ENCODE data around the gene CLEC4C. TPM values are rescaled to one million over a fixed set of nuclear protein-coding genes. Genes with fewer than 3 reads are reported as not detected.
"Not testable (repeated sequence)": the region's sequence is repeated elsewhere in the genome, so short reads cannot be mapped to it uniquely, and the experiment has no call there.

The CLEC4C gene
- total RNA-seq (not detected), polyA plus RNA-seq (not detected)
- long read RNA-seq, donor 1: 0 reads
- long read RNA-seq, donor 2: 0 reads
- long read RNA-seq, donor 3: 0 reads
- long read RNA-seq, donor 4: 0 reads

GRCh38 chr12:7747246-7747645, at the start of gene CLEC4C:
TSS of gene CLEC4C (minus strand) at chr12:7747375. CDS start at chr12:7747348, 27 bp downstream.
- no peaks in the 10 kb centered on the region for H3K4me1 ChIP-seq (ENCODE audit: control insufficient read depth, insufficient read depth, low read length)
- intact Hi-C loops (cut with DNase I): no loop called here
- no peak for DNase-seq
- H3K4me3 ChIP-seq (ENCODE audit: low read length): no peak within 1 kb of the TSS
- ATAC-seq: no peak
- no peaks in the 10 kb centered on the region for H3K9me3 ChIP-seq (ENCODE audit: control insufficient read depth, low read length)
- no peak within 1 kb of the TSS for H3K27ac ChIP-seq (ENCODE audit: low read length)
- 73% methylated on average over 5 of the region's 5 CpGs for WGBS
- no peaks in the 10 kb centered on the region for H3K27me3 ChIP-seq (ENCODE audit: control insufficient read depth, insufficient read depth)

- no peaks in the 10 kb centered on the region for H3K4me1 ChIP-seq (ENCODE audit: control insufficient read depth, insufficient read depth, low read length)
- no peak overlapping the region for H3K4me3 ChIP-seq (ENCODE audit: low read length)
- 51% methylated on average over 3 of the region's 3 CpGs for WGBS
- DNase-seq (no peak), ATAC-seq (no peak)
- H3K27ac ChIP-seq (ENCODE audit: low read length): no peak overlapping the region
- intact Hi-C loops (cut with DNase I): no loop called here
- H3K9me3 ChIP-seq (ENCODE audit: control insufficient read depth, low read length): no peaks in the 10 kb centered on the region
- H3K27me3 ChIP-seq (ENCODE audit: control insufficient read depth, insufficient read depth): no peaks in the 10 kb centered on the region
Observed at GRCh38 chr12:7793211-7793610, 46.0 kb upstream of the CLEC4C start.

GRCh38 chr12:7788884-7789528, 41.8 kb upstream of the CLEC4C start, which contains the start of gene NANOG:
TSS of gene NANOG (plus strand) at chr12:7789402. CDS start at chr12:7789615, 213 bp downstream.
- H3K27ac ChIP-seq (ENCODE audit: low read length); H3K27me3 ChIP-seq (ENCODE audit: control insufficient read depth, insufficient read depth); ATAC-seq; H3K4me1 ChIP-seq (ENCODE audit: control insufficient read depth, insufficient read depth, low read length); H3K4me3 ChIP-seq (ENCODE audit: low read length); DNase-seq; H3K9me3 ChIP-seq (ENCODE audit: control insufficient read depth, low read length); intact Hi-C loops (cut with DNase I): not testable (repeated sequence)
- WGBS: 65% methylated on average over 13 of the region's 13 CpGs

- H3K4me3 ChIP-seq (ENCODE audit: low read length): no peak overlapping the region
- DNase-seq (no peak), ATAC-seq (no peak)
- H3K4me1 ChIP-seq (ENCODE audit: control insufficient read depth, insufficient read depth, low read length): no peaks in the 10 kb centered on the region
- 27% methylated on average over 4 of the region's 4 CpGs for WGBS
- H3K27ac ChIP-seq (ENCODE audit: low read length): no peak overlapping the region
- intact Hi-C loops (cut with DNase I): no loop called here
- H3K9me3 ChIP-seq (ENCODE audit: control insufficient read depth, low read length): no peaks in the 10 kb centered on the region
- H3K27me3 ChIP-seq (ENCODE audit: control insufficient read depth, insufficient read depth): no peaks in the 10 kb centered on the region
Observed at GRCh38 chr12:7788294-7788660, 41.1 kb upstream of the CLEC4C start.

- Histone ChIP-seq H3K4me3 (ENCODE audit: low read length) (no peak overlapping the region), H3K27ac (ENCODE audit: low read length) (no peak overlapping the region), H3K9me3 (ENCODE audit: control insufficient read depth, low read length) (no peaks in the 10 kb centered on the region), H3K27me3 (ENCODE audit: control insufficient read depth, insufficient read depth) (no peaks in the 10 kb centered on the region), H3K4me1 (ENCODE audit: control insufficient read depth, insufficient read depth, low read length) (no peaks in the 10 kb centered on the region)
- ATAC-seq: no peak
- DNase-seq: no peak
- 28% methylated on average over 13 of the region's 13 CpGs for WGBS
- intact Hi-C loops (cut with DNase I): no loop called here
Observed at GRCh38 chr12:7787574-7788293, 40.6 kb upstream of the CLEC4C start.

GRCh38 chr12:7784701-7785100, 37.5 kb upstream of the CLEC4C start:
- DNase-seq (no peak), ATAC-seq (no peak)
- intact Hi-C loops (cut with DNase I): no loop called here
- no peak overlapping the region for H3K4me3 ChIP-seq (ENCODE audit: low read length)
- no peaks in the 10 kb centered on the region for H3K9me3 ChIP-seq (ENCODE audit: control insufficient read depth, low read length)
- no peaks in the 10 kb centered on the region for H3K4me1 ChIP-seq (ENCODE audit: control insufficient read depth, insufficient read depth, low read length)
- H3K27me3 ChIP-seq (ENCODE audit: control insufficient read depth, insufficient read depth): no peaks in the 10 kb centered on the region
- WGBS: 61% methylated on average over 2 of the region's 2 CpGs
- H3K27ac ChIP-seq (ENCODE audit: low read length): no peak overlapping the region

- H3K4me1 ChIP-seq (ENCODE audit: control insufficient read depth, insufficient read depth, low read length); H3K4me3 ChIP-seq (ENCODE audit: low read length); ATAC-seq; H3K27ac ChIP-seq (ENCODE audit: low read length); H3K27me3 ChIP-seq (ENCODE audit: control insufficient read depth, insufficient read depth); H3K9me3 ChIP-seq (ENCODE audit: control insufficient read depth, low read length); intact Hi-C loops (cut with DNase I); DNase-seq: not testable (repeated sequence)
- WGBS: 79% methylated on average over 9 of the region's 9 CpGs
Observed at GRCh38 chr12:7783433-7783832, 36.3 kb upstream of the CLEC4C start.

- Histone ChIP-seq H3K4me1 (ENCODE audit: control insufficient read depth, insufficient read depth, low read length) (no peaks in the 10 kb centered on the region), H3K27ac (ENCODE audit: low read length) (no peak overlapping the region), H3K9me3 (ENCODE audit: control insufficient read depth, low read length) (no peaks in the 10 kb centered on the region), H3K4me3 (ENCODE audit: low read length) (no peak overlapping the region), H3K27me3 (ENCODE audit: control insufficient read depth, insufficient read depth) (no peaks in the 10 kb centered on the region)
- no peak for DNase-seq
- intact Hi-C loops (cut with DNase I): no loop called here
- ATAC-seq: no peak
- 85% methylated on average over 6 of the region's 6 CpGs for WGBS
Observed at GRCh38 chr12:7782055-7782454, 34.9 kb upstream of the CLEC4C start.

GRCh38 chr12:7781274-7781673, 34.1 kb upstream of the CLEC4C start:
- Histone ChIP-seq H3K9me3 (ENCODE audit: control insufficient read depth, low read length) (no peaks in the 10 kb centered on the region), H3K4me1 (ENCODE audit: control insufficient read depth, insufficient read depth, low read length) (no peaks in the 10 kb centered on the region), H3K27me3 (ENCODE audit: control insufficient read depth, insufficient read depth) (no peaks in the 10 kb centered on the region), H3K27ac (ENCODE audit: low read length) (no peak overlapping the region), H3K4me3 (ENCODE audit: low read length) (no peak overlapping the region)
- no peak for DNase-seq
- intact Hi-C loops (cut with DNase I): no loop called here
- 81% methylated on average over 3 of the region's 3 CpGs for WGBS
- no peak for ATAC-seq

GRCh38 chr12:7769999-7770398, 22.8 kb upstream of the CLEC4C start:
- 57% methylated on average over 3 of the region's 3 CpGs for WGBS
- DNase-seq: no peak
- H3K27me3 ChIP-seq (ENCODE audit: control insufficient read depth, insufficient read depth): no peaks in the 10 kb centered on the region
- H3K4me1 ChIP-seq (ENCODE audit: control insufficient read depth, insufficient read depth, low read length): no peaks in the 10 kb centered on the region
- intact Hi-C loops (cut with DNase I): no loop called here
- ATAC-seq: no peak
- H3K4me3 ChIP-seq (ENCODE audit: low read length): no peak overlapping the region
- no peak overlapping the region for H3K27ac ChIP-seq (ENCODE audit: low read length)
- H3K9me3 ChIP-seq (ENCODE audit: control insufficient read depth, low read length): no peaks in the 10 kb centered on the region

GRCh38 chr12:7758766-7759140, 11.6 kb upstream of the CLEC4C start:
- intact Hi-C loops (cut with DNase I): no loop called here

More at GRCh38 chr12:7758766-7759140, 11.6 kb upstream of the CLEC4C start:
- Histone ChIP-seq H3K4me3 (ENCODE audit: low read length) (no peak overlapping the region), H3K27ac (ENCODE audit: low read length) (no peak overlapping the region), H3K9me3 (ENCODE audit: control insufficient read depth, low read length) (no peaks in the 10 kb centered on the region), H3K27me3 (ENCODE audit: control insufficient read depth, insufficient read depth) (no peaks in the 10 kb centered on the region), H3K4me1 (ENCODE audit: control insufficient read depth, insufficient read depth, low read length) (no peaks in the 10 kb centered on the region)
- DNase-seq: no peak
- WGBS: 60% methylated on average over 9 of the region's 9 CpGs
- no peak for ATAC-seq

Data from right cardiac atrium (tissue), 5 donors.